Caco-2 (cell line): ENCODE results near the gene RAPGEF3. TPM values are rescaled to one million over a fixed set of nuclear protein-coding genes. Genes with fewer than 3 reads are reported as not detected.

Experiments
- BruUV-seq: library from RNA; stranded (reverse); fragments of 400-500 nt; replicated peaks from 2 replicates; lab custom pipeline; 2021; lab: Mats Ljungman, UMichigan
- CTCF ChIA-PET: fragments of 300-600 bp; sonication (Branson Sonifier 250); formaldehyde crosslinking; loops from one replicate; lab custom pipeline; 2022; ENCODE audit warnings: antibody characterized with exemption; lab: Charles Lee
- POLR2A ChIA-PET: fragments of 300-600 bp; sonication (Branson Sonifier 250); formaldehyde crosslinking; loops from one replicate; lab custom pipeline; 2022; ENCODE audit warnings: antibody characterized with exemption; lab: Charles Lee
- DNase-seq, 2 experiments: peaks; one replicate each; pipeline versions ENCODE4 v3.0.0 to v3.0.0-alpha.2; 2020 to 2022
- H3K27me3 ChIP-seq: replicated peaks from 2 replicates; pipeline ENCODE4 v1.6.0; 2011; ENCODE audit warnings: low read length; ENCODE audit not compliant: control insufficient read depth, insufficient read depth
- H3K36me3 ChIP-seq: 2 replicates; pipeline ENCODE4 v1.5.1; 2011; ENCODE audit warnings: low read length; ENCODE audit not compliant: control insufficient read depth, insufficient read depth
- H3K4me1 ChIP-seq: fragments of 250-450 bp; sonication (Bioruptor Pico); 2 replicates; pipeline ENCODE4 v1.5.1; 2020; ENCODE audit warnings: mild to moderate bottlenecking
- H3K4me3 ChIP-seq: 2 replicates; pipeline ENCODE4 v1.5.1; 2011; ENCODE audit warnings: low read depth, mild to moderate bottlenecking, control low read depth, low read length
- H3K9me3 ChIP-seq: fragments of 250-450 bp; sonication (Bioruptor Pico); 2 replicates; pipeline ENCODE4 v1.5.1; 2020; ENCODE audit warnings: mild to moderate bottlenecking, moderate library complexity
- H3K27ac Mint-ChIP-seq: one replicate; pipeline ENCODE4 v1.8.0; 2022; ENCODE audit warnings: mixed read lengths; ENCODE audit not compliant: unreplicated experiment
- H3K27me3 Mint-ChIP-seq: one replicate; pipeline ENCODE4 v1.8.0; 2022; ENCODE audit warnings: mixed read lengths; ENCODE audit not compliant: insufficient read depth, unreplicated experiment
- H3K36me3 Mint-ChIP-seq: one replicate; pipeline ENCODE4 v1.8.0; 2022; ENCODE audit warnings: mild to moderate bottlenecking, mixed read lengths; ENCODE audit not compliant: insufficient read depth, unreplicated experiment
- H3K4me1 Mint-ChIP-seq: one replicate; pipeline ENCODE4 v1.8.0; 2022; ENCODE audit warnings: low read depth, mixed read lengths; ENCODE audit not compliant: unreplicated experiment
- H3K4me3 Mint-ChIP-seq: one replicate; pipeline ENCODE4 v1.8.0; 2022; ENCODE audit warnings: mild to moderate bottlenecking, moderate library complexity, mixed read lengths; ENCODE audit not compliant: unreplicated experiment
- H3K9me3 Mint-ChIP-seq: one replicate; pipeline ENCODE4 v1.8.0; 2022; ENCODE audit warnings: mixed read lengths; ENCODE audit not compliant: unreplicated experiment
- intact Hi-C: fragments of 100-400 bp; cut with micrococcal nuclease; formaldehyde crosslinking; loops from one replicate; pipeline ENCODE4 v1.10.0; 2022; ENCODE audit not compliant: unreplicated experiment
- total RNA-seq: library from RNA; stranded (reverse); gene quantifications from 2 replicates; pipeline ENCODE4 v1.2.3, GENCODE V29; 2022
- TF ChIP-seq, protein P1 (sequence below), 2 experiments: fragments of 200-600 bp in 1 of 2; IDR thresholded peaks; 1 replicate in 1 of 2; 2 replicates in 1 of 2; pipeline versions ENCODE4 v1.5.1 to v1.8.0; 2011 to 2022; ENCODE audit warnings: antibody characterized with exemption in 1 of 2, control low read depth in 1 of 2, inconsistent platforms in 1 of 2, low read depth in 1 of 2, low read length in 1 of 2, mild to moderate bottlenecking in 1 of 2, moderate library complexity in 1 of 2; ENCODE audit not compliant: insufficient read depth in 1 of 2, severe bottlenecking in 1 of 2, unreplicated experiment in 1 of 2

RAPGEF3 gene
- total RNA-seq, 1 experiment from 2014 or later: 1.2 TPM

DNA sequence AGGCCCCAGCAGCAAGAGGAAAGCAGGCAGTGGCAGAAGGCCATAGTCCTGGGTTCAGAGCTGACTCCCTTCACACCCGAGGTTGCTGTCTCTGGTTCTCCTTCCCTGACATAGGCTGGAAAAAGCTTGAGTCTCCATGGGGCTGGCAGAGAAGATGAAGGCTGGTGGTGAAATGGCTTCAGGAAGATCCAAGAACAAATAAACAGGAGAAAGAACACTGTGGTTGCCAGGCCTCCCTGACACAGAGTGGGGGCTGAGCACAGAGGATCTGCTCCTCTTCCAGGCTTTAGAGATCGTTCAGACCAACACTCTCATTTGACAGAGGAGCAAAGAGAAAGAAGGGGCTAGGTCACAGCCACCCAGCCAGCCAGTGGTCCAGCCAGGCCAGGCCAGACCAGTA is 46.7 kb upstream of the RAPGEF3 start:
- Histone ChIP-seq H3K4me1 (peaks cover 14% of the 10 kb centered on the region; the same call in 1 of the 2 replicates), H3K4me3 (no peak overlapping the region), H3K9me3 (no peaks in the 10 kb centered on the region), H3K36me3 (no peaks in the 10 kb centered on the region; the same call in 1 of the 2 replicates), H3K27me3 (no peaks in the 10 kb centered on the region)
- no TSS peak for BruUV-seq
- ChIA-PET CTCF (interaction anchor here (3.3 kb wide), 1 partner anchor 33 kb away, joined by 21 read pairs; no protein-coding TSS in a partner anchor), POLR2A (no interaction called here)
- peaks cover 9% of the 10 kb centered on the region for H3K4me1 Mint-ChIP-seq
- no peak for DNase-seq
- TF ChIP-seq, protein P1, sequence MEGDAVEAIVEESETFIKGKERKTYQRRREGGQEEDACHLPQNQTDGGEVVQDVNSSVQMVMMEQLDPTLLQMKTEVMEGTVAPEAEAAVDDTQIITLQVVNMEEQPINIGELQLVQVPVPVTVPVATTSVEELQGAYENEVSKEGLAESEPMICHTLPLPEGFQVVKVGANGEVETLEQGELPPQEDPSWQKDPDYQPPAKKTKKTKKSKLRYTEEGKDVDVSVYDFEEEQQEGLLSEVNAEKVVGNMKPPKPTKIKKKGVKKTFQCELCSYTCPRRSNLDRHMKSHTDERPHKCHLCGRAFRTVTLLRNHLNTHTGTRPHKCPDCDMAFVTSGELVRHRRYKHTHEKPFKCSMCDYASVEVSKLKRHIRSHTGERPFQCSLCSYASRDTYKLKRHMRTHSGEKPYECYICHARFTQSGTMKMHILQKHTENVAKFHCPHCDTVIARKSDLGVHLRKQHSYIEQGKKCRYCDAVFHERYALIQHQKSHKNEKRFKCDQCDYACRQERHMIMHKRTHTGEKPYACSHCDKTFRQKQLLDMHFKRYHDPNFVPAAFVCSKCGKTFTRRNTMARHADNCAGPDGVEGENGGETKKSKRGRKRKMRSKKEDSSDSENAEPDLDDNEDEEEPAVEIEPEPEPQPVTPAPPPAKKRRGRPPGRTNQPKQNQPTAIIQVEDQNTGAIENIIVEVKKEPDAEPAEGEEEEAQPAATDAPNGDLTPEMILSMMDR (IDR thresholded peaks at IDR 0.05; ENCODE audit: insufficient read depth in 1 of 2, low read depth in 1 of 2, low read length in 1 of 2, severe bottlenecking in 1 of 2, unreplicated experiment in 1 of 2): no peak
- H3K36me3 Mint-ChIP-seq: peaks cover 22% of the 10 kb centered on the region
- no peaks in the 10 kb centered on the region for H3K9me3 Mint-ChIP-seq
- no peaks in the 10 kb centered on the region for H3K27me3 Mint-ChIP-seq
- no peak overlapping the region for H3K4me3 Mint-ChIP-seq
- H3K27ac Mint-ChIP-seq: no peak overlapping the region
- intact Hi-C loops: no loop called here

DNA sequence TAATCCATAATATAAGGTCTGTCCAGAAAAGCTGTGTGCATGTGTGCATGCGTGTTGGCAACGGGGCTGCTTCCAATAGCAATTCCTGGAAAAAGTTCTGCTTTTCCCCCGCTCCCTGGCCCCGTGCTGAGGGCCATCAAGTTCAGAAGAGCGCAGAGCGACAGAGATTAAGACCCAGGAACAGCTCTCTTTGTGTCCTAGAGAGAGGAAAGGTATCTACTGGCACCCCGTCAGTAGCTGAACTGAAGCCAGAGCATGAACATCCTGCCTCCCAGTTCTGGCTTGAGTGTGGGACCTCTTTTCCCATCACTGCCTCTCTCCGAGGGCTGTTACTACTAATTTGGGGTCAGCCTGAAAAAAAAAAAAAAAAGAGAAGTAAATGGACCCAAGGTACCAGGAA is 45.5 kb upstream of the RAPGEF3 start:
- TF ChIP-seq, protein P1 (IDR thresholded peaks at IDR 0.05; ENCODE audit: insufficient read depth in 1 of 2, low read depth in 1 of 2, low read length in 1 of 2, severe bottlenecking in 1 of 2, unreplicated experiment in 1 of 2): no peak
- ChIA-PET POLR2A (no interaction called here), CTCF (interaction anchor here (0.6 to 3.9 kb wide), 2 partner anchors 34 to 39 kb away, joined by 3 to 26 read pairs; no protein-coding TSS in a partner anchor)
- no peak overlapping the region for H3K27ac Mint-ChIP-seq
- H3K4me1 Mint-ChIP-seq: peaks cover 9% of the 10 kb centered on the region
- DNase-seq: no peak
- peaks cover 14% of the 10 kb centered on the region; the same call in 1 of the 2 replicates for H3K4me1 ChIP-seq
- no peaks in the 10 kb centered on the region for H3K9me3 ChIP-seq
- H3K36me3 Mint-ChIP-seq: peaks cover 22% of the 10 kb centered on the region
- BruUV-seq: no TSS peak
- H3K9me3 Mint-ChIP-seq: no peaks in the 10 kb centered on the region
- H3K36me3 ChIP-seq: no peaks in the 10 kb centered on the region
- H3K4me3 ChIP-seq: no peak overlapping the region
- intact Hi-C loops: no loop called here
- no peak overlapping the region for H3K4me3 Mint-ChIP-seq
- no peaks in the 10 kb centered on the region for H3K27me3 ChIP-seq
- H3K27me3 Mint-ChIP-seq: no peaks in the 10 kb centered on the region

DNA sequence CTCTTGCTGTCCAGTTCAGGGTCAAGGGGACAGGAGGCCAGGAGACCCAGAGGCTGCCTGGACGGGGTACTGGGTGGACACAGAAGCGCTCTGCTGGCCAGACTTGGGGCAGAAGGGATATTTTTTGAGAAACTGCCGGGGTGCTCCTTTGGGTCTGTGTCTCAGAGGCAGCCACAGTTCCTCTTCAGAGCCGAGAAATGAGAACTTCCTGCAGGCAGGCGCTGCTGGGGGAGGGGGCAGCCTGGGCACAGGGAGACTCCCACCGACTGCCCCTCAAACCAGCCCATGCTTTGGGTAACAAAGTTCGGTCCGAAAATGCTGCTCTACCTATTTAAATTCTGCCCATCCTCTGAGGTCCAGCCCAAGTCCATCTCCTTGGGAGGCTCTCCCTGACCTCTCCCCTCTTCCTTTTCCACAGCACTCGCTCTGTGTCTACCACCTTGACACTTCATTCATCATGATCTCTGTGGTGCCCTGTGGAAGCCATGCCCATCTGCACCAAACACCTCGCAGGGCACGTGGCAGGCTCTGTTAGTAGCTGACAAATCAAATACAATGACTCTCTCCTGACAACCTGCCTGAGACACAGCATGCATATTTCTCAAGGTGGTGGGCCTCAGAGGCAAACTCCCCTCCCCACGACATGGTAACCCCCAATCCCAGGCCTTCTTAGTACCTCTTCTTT is 44.7 kb upstream of the RAPGEF3 start:
- Histone ChIP-seq H3K9me3 (no peaks in the 10 kb centered on the region), H3K36me3 (no peaks in the 10 kb centered on the region), H3K4me1 (peaks cover 9% of the 10 kb centered on the region; the same call in 1 of the 2 replicates), H3K27me3 (no peaks in the 10 kb centered on the region), H3K4me3 (no peak overlapping the region)
- TF ChIP-seq, protein P1 (IDR thresholded peaks at IDR 0.05; ENCODE audit: insufficient read depth in 1 of 2, low read depth in 1 of 2, low read length in 1 of 2, severe bottlenecking in 1 of 2, unreplicated experiment in 1 of 2): no peak
- intact Hi-C loops: no loop called here
- no TSS peak for BruUV-seq
- H3K36me3 Mint-ChIP-seq: peaks cover 22% of the 10 kb centered on the region
- H3K27me3 Mint-ChIP-seq: no peaks in the 10 kb centered on the region
- POLR2A ChIA-PET: no interaction called here
- DNase-seq: no peak
- CTCF ChIA-PET: interaction anchor here (3.0 to 3.9 kb wide), 2 partner anchors 32 to 35 kb away, joined by 7 to 26 read pairs; no protein-coding TSS in a partner anchor
- H3K4me1 Mint-ChIP-seq: peaks cover 1% of the 10 kb centered on the region
- H3K27ac Mint-ChIP-seq: no peak overlapping the region
- H3K9me3 Mint-ChIP-seq: no peaks in the 10 kb centered on the region
- H3K4me3 Mint-ChIP-seq: no peak overlapping the region
